HG03354 (cell line): Measurements from ENCODE around the gene NSMCE1.
"Not testable (repeated sequence)": the region's sequence is repeated elsewhere in the genome, so short reads cannot be mapped to it uniquely, and the experiment has no call there.

ENCODE experiments used
- ATAC-seq: cut with Tn5 transposase; IDR thresholded peaks from one replicate; pipeline ENCODE4 v1.9.1; 2021; ENCODE audit warnings: mild to moderate bottlenecking; ENCODE audit not compliant: unreplicated experiment, poor library complexity, severe bottlenecking

The NSMCE1 gene

DNA sequence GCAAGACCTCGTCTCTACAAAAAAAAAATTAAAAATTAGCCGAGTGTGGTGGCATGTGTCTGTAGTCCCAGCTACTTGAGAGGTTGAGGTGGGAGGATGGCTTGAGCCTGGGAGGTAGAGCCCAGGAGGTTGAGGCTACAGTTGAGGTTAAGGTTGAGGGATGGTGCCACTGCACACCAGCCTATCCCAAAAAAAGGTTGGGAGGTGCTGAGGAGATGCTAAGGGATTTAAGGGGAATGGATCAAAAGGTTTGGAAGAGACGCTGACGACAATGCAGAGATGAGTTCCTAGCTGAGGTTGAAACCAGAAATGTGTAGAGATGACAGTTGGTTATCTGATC, 4.7 kb upstream of the NSMCE1 start:
- no peak for ATAC-seq

DNA sequence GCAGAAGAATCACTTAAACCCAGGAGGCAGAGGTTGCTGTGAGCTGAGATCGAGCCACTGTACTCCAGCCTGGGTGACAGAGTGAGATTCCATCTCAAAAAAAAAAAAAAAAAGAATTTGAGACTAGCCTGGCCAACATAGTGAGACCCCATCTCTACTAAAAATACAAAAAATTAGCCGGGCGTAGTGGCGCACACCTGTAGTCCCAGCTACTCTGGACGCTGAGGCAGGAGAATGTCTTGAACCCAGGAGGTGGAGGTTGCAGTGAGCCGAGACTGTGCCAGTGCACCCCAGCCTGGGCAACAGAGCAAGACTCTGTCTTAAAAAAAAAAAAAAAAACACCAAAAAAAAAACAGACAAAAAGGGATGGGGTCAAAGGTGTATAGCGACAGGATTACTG, 4.1 kb upstream of the NSMCE1 start:
- not testable (repeated sequence) for ATAC-seq

DNA sequence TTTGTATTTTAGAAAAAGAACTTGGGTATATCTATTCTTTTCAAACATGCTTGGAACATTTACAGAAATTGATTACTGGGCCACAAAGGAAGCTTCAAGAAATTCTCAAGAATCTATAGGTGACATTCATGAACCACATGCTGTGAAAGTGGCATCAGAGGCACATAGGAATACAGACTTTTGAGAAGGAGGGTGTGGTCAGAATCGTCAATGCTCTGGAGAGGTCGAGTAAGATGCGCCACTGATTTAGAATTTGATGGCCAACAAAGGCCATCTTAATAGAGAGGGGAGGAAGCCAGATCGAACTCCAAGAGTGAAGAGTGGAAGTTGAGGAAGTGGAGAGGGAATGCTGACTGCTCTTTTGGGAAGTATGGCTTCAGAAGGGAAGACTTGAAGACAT, 3.5 kb upstream of the NSMCE1 start:
- no peak for ATAC-seq

DNA sequence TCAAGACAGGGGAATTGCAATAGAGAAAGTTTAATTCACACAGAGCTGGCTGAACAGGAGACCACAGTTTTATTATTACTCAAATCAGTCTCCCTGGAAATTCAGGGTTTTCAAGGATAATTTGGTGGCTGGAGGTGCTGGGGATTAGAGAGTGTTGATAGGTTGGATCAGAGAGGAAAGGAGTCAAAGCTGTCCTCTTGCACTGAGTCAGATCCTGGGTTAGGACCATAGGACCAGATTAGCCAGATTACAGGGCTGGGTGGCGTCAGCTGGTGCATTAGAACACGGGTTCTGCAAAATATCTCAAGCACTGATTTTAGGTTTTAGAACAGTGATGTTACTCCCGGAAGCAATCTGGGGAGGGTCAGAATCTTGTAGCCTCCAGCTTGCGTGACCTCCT, 1.8 kb upstream of the NSMCE1 start:
- no peak for ATAC-seq

DNA sequence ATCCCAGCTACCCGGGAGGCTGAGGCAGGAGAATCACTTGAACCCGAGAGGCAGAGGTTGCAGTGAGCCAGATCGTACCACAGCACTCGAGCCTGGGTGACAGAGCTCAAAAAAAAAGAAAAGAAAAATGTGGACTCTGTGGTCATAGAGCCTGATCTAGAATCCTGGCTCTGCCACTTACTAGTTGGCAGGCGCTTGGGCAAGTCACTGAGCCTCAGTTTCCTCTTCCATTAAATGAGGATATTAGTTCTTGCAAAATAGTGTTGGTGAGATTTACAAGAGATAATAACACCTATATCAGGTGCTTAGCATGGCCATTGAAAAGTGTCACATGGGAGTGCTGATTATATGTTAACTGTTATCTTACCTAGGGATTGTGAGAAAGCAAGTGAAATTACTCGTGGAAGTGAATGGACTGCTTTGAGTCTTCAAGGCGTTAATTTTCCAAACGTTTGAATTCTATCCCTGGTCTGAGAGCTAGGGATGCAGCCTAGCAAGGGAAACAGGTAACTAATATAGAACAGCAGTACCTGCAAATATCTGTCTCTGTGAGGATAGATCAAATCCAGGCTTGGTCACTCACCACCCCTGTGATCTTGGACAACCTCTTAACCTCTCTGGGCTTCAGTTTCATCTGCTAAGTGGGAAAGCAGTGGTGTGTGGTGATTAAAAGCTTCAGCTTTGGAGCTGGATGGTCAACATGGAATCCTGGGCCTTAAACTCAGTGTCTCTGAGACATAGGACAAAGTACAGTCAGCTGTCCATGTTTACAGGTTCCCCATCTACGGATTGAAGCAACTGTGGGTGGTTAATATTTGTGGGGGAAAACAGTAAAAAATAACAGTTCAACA, 953 bp upstream of the NSMCE1 start:
- ATAC-seq: no peak

DNA sequence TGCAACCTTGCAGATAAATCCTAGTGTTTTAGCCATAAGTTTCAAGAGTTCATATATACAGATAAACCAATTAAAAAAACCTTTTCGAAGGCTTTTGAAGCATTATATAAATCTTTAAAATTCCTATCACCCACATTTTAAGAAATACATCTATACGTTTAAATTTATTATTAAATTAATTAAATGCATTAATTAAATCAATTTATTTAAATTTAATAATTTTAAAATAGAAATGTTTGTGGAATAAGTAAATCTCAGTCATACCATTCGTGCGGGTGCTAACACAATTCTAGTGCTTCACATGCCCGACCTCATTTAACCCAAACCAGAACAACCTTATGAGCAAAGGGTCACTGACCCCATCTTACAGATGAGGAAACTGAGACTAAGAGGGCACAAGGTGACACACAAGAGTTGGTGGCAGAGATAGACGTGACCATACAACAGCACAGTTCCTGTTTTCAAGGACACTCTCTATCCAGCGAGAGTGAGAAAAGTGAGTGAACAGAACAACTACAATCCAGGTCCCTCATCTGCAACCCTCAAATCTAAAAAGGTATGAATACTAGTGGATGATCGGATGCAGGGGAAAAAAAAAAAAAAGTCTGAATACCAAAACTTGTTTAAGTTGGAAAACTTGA, 1.4 kb downstream of the NSMCE1 start:
- no peak for ATAC-seq

DNA sequence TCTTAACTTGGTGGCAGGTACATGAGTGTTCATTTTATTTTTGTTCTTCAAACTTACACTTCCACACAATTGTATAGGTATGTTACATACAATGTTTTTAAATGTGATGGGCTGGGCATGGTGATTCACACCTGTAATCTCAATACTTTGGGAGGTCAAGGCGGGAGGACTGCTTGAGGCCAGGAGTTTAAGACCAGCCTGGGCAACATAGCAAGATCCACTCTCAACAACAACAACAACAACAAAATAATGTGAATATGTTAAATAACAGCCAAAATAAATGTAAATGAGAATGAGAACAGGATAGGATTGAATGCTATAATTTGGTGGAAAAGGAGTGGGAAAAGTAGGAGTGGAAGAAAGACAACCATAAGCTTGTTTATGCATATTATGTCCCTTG, 2.6 kb downstream of the NSMCE1 start:
- ATAC-seq: no peak

DNA sequence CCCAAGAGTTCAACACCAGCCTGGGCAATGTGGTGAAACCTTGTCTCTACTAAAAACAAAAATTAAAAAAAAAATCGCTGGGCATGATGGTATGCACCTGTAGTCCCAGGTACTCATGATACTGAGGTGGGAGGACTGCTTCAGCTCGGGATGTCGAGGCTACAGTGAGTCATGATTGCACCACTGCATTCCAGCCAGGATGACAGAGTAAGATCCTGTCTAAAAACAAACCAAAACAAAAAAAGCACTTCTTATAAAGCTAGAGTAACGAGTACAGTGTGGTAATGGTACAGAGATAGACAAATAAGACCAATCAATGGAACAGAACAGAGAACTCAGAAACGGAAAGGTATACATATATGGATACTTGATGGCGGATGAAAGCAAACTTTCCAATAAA, 4.4 kb downstream of the NSMCE1 start:
- ATAC-seq: no peak

DNA sequence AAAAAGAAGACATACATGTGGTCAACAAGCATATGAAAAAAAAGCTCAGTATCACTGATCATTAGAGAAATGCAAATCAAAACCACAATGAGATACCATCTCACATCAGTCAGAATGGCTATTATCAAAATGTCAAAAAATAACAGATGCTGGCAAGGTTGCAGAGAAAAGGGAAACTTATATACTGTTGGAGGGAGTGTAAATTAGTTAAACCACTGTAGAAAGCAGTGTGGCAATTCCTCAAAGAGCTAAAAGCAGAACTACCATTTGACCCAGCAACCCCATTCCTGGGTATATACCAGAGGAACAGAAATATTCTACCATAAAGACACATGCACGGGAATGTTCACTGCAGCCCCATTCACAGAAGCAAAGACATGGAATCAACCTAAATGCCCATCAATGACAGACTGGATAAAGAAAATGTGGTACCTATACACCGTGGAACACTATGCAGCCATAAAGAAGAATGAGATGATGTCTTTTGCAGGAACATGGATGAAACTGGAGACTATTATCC, 5.6 kb downstream of the NSMCE1 start:
- ATAC-seq: not testable (repeated sequence)

DNA sequence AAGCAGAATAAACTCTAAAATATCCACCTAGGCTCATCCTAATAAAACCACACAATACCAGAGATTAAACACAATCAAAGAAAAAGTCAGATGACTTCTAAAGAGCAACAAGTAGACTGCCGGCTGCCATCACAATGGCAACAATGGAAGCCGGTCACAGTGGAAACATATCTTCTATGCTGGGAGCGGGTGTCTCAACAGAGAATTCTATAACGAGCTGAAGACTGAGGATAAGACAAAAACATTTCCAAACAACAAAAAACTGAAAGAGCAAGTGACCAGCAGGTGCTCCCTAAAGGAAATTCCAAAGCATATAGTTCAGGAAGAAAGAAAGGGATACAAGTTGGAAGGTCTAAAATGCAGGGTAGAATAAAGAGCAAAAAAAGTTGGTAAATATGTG, 8.9 kb downstream of the NSMCE1 start:
- ATAC-seq: no peak

DNA sequence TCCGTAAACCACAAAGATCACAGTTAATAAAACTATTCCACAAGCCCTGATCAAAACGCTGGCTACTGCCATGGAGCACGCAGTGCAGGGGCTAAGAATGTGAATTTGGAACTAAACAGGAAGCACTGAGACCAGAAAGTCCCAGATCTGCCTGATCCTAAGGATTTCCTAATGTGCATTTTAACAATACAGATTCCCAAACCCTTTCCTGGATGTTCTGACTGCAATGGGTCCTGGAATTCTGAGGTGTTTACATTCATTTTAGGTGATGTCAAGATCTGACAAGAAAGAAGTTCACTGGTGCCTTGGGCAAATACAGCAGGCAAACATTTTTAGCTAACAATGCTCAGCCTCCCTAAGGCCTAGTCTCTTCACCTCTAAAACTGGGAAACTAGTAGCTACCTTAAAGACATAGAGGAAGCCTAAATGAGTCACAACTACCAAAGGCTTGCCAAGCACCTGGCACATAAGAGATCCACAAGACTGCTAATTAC, 10.3 kb downstream of the NSMCE1 start:
- no peak for ATAC-seq

DNA sequence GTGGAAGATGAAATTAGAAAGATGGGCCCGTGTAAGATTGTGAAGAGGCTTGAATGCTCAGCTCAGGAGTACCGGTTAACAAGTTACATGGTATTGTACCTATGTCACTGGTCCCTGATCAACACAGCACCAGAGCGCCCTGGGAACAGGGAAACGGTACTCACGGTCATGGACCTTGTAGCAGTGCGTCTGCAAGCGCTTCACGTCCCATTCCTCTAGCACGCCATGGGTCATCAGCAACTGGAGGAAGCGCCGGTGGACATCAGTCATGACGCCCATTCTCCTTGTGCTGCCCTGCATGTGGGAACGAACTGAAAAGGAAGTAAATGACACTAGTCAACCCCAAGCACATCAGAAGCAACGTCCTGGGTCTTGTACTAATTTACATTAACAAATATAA, 11.3 kb downstream of the NSMCE1 start:
- no peak for ATAC-seq

DNA sequence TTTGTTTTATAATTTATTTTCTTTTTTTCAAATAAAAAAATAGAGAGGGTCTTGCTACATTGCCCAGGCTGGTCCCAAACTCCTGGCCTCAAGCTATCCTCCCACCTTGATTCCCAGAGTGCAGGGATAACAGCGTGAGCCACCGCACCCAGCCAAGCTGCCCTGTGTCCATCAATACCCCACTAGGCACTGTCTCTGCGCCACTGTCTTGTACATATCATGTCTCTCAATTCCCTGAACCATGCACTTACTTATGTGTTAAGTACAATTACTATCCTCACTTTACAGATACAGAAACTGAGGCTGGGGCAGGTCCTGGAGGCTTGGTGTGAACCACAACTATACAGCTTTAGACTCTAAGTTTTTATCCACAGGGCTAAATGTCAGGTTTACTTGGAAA, 11.7 kb downstream of the NSMCE1 start:
- no peak for ATAC-seq

DNA sequence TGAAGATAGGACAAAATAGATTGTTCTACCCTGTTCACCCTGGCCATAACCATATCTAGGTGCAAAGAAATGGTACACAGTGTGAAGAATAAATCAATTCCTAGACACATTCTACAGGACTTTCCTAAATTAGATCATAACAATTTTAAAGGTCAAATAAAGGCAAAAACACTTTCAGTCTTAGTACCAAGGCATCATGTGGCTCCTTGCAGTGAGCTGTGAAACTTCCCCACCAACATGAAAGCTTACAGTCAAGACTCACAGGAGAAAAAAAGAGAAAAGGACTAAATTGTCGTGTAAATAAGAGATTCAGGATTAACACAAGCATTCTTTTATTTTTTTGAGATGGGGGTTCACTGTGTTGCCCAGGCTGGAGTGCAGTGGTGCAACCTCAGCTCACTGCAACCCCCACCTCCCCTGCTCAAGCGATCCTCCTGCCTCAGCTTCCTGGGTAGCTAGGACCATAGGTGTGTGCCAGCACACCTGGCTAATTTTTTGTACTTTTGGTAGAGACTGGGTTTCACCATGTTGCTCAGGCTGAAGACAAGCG, 14.2 kb downstream of the NSMCE1 start:
- no peak for ATAC-seq

DNA sequence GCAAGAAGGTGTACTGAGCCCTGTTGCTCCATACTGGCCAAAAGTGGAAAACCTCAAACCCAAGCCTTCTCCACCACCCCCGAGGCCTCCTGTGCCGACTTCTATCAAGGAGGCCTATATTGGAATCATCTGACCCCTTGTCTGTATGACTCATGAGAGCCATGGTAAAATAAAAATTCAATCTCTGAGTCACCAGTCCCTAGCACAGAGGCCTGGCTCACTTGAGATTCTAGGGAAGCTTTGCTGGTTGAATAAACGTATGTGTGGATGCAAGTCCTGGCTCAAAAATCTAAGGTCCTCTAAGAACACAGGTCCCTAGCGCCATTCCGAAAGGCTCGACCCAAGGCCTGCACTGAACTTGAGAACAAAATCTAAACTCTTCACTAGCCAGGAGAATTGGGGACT, 15.0 kb downstream of the NSMCE1 start:
- no peak for ATAC-seq

DNA sequence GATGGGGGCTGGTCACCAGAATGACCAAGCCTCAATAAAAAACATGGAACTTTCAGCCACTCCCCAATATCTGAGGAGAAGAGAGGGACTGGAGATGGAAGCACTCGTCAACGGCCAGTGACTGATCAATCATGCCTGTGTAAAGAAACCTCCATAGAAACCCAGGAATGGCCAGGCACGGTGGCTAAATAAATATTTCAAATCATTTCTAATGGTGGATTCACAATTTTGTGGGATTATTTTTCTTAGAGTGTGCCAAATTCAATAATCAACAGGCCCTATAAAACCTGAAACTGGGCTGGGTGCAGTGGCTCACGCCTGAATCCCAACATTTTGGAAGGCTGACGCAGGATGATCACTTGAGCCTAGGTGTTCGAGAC, 16.4 kb downstream of the NSMCE1 start:
- ATAC-seq: no peak

DNA sequence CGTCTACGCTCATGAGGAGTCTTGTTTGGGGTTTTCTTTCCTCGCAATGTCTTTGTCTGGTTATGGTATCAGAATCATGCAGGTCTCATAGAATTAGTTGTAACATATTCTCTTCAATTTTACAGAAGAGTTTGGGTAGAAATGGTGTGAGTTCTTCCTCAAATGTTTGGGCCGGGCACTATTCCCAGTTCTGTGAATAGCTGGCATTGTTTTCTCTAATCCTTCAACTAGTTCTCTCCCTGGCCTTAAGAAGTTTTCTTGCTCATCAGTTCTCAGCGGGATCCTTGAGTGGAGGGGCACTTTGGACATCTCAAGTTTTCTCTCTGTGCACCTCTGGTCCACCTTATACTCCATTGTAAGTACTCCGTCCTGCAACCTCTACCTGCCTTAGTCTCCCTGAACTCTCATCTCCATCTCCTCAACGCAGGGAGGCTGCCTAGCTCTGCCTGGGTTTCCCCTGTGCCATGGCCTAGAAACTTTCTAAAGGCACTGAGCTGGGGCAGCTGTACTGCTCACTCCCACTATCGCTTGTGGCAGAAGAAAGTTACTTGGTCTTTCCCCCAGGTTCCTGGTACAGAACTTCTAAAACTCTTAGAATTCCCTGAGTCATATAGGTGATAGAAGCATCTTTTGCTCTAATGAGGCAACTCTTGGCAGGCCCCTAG, 16.9 kb downstream of the NSMCE1 start:
- no peak for ATAC-seq

DNA sequence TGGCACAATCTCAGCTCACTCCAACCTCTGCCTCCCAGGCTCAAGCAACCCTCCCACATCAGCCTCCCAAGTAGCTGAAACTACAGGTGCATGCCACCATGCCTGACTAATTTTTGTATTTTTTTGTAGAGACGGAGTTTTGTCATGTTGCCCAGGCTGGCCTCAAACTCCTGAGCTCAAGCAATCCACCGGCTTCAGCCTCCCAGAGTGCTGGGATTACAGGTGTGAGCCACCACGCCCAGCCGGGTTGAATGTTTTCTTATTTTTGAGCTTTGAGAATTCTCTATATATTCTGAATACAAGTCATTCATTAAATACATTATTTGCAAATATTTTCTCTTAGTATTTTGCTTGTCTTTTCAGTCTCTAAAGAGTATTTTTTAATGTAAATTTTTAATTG, 19.7 kb downstream of the NSMCE1 start:
- ATAC-seq: not testable (repeated sequence)

DNA sequence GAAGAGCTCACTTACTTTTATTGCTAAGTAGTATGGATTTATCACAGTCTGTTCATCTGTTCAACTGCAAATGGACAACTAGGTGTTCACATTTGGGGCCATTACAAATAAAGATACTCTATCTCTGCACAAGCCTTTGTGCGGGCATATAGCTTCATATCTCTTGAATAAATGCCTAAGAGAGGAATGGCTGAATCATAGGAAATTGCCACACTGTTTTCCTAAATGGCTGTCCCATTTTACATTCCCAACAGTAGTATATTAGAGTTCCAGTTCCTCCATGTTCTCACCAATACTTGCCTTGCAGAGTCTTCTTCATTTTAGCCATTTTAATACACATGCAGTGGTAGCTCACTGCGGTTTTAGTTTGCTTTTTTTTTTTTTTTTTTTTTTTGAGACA, 20.5 kb downstream of the NSMCE1 start:
- ATAC-seq: no peak

DNA sequence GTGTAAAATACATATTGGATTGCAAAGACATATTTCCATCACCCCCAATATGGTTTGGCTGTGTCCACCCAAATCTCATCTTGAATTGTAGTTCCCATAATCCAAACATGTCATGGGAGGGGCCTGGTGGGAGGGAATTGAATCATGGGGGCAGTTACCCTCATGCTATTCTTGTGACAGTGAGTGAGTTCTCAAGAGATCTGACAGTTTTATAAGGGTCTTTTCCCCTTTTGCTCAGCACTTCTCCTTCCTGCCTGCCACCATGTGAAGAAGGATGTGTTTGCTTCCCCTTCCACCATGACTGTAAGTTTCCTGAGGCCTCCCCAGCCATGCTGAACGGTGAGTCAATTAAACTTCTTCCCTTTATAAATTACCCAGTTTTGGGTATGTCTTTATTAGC, 21.5 kb downstream of the NSMCE1 start:
- ATAC-seq: not testable (repeated sequence)
